GM12891 (cell line): ENCODE results near the gene KDM5B.

ENCODE experiments used
- PAX5 ChIP-seq: IDR thresholded peaks from 2 replicates; pipeline ENCODE4 v1.6.1; 2011; ENCODE audit warnings: low read length, moderate library complexity, mild to moderate bottlenecking; ENCODE audit not compliant: insufficient read depth, severe bottlenecking
- POLR2A ChIP-seq: IDR thresholded peaks from 2 replicates; pipeline ENCODE4 v1.6.1; 2011; ENCODE audit warnings: low read depth, low read length, control low read depth
- POLR2AphosphoS5 ChIP-seq: IDR thresholded peaks from 2 replicates; pipeline ENCODE4 v1.6.1; 2011; ENCODE audit warnings: low read depth, low read length, control low read depth
- SPI1 ChIP-seq: IDR thresholded peaks from 2 replicates; pipeline ENCODE4 v1.6.1; 2011; ENCODE audit warnings: low read depth, low read length, control low read depth
- TAF1 ChIP-seq: IDR thresholded peaks from 2 replicates; pipeline ENCODE4 v1.6.1; 2011; ENCODE audit warnings: low read depth, low read length, control low read depth

- TF ChIP-seq POLR2AphosphoS5 (no peak), POLR2A (no peak), TAF1 (no peak), SPI1 (no peak), PAX5 (no peak)
These were observed 10.0 kb downstream of the KDM5B start for GRCh38 chr1:202798260-202798659.
